ENCODE results near the gene ZNF740.

The ZNF740 gene

DNA sequence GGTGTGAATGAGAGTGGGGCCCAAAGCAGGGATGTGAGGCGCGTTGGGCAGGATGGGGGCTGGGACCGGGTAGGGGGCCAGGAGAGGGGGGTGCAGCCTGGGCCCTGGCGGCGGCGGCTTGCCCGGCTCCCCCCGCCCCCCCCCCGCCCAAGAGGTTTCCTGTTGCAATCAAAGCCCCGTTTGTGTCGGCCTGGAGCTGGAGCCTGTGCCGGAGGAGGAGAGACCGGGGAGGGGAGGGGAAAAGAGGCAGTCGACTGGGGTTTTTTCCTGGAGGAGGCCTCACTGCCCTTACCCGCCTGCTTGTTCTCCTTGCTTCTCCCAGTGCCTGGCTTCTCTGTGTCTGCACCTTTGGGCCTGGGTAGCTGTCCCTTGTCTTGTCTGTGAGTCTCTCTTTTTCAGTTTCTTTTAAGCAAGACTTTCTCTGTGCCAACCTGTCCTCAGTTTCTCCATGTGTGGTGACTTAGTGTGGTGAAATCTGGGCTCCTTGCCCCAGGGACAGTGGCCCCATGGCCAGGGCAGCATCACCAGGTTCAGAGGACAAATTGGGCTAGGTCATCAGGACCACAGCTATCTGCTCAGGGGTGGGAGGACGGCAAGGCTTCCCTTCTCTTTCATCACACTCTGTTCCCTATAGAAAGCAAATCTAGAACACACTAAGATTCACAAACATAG is 43.0 kb downstream of the ZNF740 start:
- Mint-ChIP-seq H3K9me3 (no peaks in the 10 kb centered on the region), H3K4me3 (peak overlapping the region; percentile 74), H3K27me3 (ENCODE audit: low read depth, poor library complexity) (no peaks in the 10 kb centered on the region), H3K4me1 (peaks cover 65% of the 10 kb centered on the region), H3K27ac (peak overlapping the region; percentile 98), H3K36me3 (ENCODE audit: low read depth) (no peaks in the 10 kb centered on the region)
- TF ChIP-seq, protein P1, sequence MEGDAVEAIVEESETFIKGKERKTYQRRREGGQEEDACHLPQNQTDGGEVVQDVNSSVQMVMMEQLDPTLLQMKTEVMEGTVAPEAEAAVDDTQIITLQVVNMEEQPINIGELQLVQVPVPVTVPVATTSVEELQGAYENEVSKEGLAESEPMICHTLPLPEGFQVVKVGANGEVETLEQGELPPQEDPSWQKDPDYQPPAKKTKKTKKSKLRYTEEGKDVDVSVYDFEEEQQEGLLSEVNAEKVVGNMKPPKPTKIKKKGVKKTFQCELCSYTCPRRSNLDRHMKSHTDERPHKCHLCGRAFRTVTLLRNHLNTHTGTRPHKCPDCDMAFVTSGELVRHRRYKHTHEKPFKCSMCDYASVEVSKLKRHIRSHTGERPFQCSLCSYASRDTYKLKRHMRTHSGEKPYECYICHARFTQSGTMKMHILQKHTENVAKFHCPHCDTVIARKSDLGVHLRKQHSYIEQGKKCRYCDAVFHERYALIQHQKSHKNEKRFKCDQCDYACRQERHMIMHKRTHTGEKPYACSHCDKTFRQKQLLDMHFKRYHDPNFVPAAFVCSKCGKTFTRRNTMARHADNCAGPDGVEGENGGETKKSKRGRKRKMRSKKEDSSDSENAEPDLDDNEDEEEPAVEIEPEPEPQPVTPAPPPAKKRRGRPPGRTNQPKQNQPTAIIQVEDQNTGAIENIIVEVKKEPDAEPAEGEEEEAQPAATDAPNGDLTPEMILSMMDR (IDR thresholded peaks at IDR 0.05) = no peak
- DNase-seq = no peak

DNA sequence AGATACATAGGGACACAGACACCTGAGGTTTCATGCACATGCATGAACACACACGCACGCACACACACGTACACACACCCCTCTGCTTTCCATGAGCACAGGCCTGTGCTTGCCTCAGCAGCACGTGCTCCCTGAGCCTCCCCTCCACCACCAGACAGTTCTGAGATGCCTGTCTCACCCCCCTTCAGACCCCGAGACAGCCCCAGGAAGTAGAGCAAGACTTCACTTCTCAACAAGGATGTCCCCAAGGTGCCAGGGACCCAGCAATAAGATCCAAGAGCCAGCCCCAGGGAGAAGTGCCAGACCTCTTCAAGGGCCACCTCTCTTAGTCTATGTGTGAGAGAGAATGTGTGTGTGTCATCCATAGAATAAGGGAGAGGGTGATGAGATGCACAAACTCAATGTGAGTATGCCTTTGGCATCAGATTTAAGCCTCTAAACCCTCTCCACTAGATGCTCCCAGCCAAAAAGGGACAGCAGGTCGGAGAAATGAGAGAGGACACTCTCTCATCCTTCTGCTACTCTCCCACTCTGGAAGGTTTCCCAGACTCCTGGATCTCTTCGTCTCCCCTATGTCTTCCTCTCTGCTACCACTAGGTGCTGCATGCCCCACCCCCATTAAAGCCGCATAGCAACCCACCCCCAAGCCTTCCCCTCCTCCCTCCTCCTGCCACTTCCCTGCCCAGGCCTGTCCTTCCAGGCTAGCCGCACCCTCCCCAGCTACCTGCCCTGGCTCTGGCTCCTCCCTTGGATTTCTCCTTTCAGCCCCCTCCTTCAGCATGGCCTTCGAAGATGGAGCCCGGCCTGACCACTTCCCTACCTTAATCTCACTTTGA is 43.8 kb downstream of the ZNF740 start:
- Mint-ChIP-seq H3K9me3 (no peaks in the 10 kb centered on the region), H3K4me1 (peaks cover 57% of the 10 kb centered on the region), H3K36me3 (ENCODE audit: low read depth) (no peaks in the 10 kb centered on the region), H3K27me3 (ENCODE audit: low read depth, poor library complexity) (no peaks in the 10 kb centered on the region), H3K27ac (peak overlapping the region; percentile 98), H3K4me3 (peak overlapping the region; percentile 50)
- no peak for DNase-seq
- TF ChIP-seq, protein P1 (IDR thresholded peaks at IDR 0.05) = peak; percentile 43

DNA sequence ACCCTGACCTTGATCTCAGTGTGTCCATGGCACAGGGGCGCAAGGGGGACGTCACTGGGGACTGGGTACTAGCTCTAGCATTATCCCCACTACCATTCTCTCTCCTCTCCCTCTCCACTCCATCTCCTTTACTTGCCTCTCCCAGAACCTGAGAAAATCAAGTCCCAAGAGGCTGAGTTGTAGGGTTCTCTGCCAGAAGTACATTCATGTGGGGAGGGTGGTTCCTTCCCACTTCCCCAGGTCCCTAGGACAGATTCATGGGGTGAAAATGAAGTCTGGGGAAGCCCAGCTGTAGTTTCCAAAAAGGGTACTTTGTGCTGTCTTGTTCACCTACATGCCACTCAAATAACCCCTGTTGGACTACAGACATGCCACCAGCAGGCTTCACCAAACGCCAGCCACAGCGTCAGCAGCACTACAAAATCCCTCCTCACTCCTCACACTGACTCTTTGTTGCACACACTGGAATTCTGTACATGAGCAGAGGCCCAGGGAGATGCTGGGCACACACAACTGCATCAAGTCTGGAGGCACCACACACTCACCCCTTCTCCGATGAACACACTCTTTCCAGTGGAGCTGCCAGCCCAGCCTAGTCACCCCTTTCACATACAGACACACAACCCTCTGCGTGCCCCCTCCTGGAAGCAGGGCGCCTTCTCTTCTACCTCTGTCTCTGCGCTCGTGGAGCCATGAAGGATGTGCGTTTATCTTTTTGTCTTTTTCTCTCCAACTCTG is 44.5 kb downstream of the ZNF740 start:
- Mint-ChIP-seq H3K4me3 (peak overlapping the region; percentile 50), H3K9me3 (no peaks in the 10 kb centered on the region), H3K36me3 (ENCODE audit: low read depth) (no peaks in the 10 kb centered on the region), H3K4me1 (peaks cover 56% of the 10 kb centered on the region), H3K27ac (peak overlapping the region; percentile 79), H3K27me3 (ENCODE audit: low read depth, poor library complexity) (no peaks in the 10 kb centered on the region)
- TF ChIP-seq, protein P1 (IDR thresholded peaks at IDR 0.05) = no peak
- no peak for DNase-seq

DNA sequence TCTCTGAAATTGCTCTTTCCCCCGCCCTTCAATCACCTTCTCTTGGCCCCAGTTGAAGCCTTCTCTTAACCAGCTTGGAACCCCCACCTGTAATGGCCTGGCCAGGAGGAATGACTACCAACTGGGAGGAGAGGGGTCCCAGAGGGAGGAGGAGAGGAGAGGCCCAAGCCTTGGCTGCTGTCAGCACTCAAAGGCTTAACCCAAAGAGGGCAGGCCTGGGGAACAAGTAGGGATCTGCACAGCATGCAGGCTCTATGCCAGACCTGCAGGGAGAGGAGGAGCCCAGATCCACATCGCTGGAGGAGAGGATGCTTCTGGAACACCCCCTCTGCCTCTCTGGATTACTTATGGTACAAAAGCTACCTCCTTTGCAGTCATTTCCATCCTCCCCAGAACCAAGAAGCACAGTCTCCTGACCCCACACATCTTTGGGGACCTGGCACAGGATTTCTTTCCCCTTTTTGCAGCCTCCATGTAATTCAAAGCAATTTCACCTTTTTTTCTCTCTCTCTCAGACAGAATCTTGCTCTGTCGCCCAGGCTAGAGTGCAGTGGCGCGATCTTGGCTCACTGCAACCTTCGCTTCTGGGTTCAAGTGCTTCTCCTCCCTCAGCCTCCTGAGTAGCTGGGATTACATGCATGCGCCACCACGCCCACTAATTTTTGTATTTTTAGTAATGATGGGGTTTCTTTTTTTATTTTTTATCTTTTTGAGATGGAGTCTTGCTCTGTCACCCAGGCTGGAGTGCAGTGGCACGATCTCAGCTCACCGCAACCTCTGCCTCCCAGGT is 45.3 kb downstream of the ZNF740 start:
- Mint-ChIP-seq H3K4me3 (no peak overlapping the region), H3K4me1 (peaks cover 59% of the 10 kb centered on the region), H3K27me3 (ENCODE audit: low read depth, poor library complexity) (no peaks in the 10 kb centered on the region), H3K27ac (peak overlapping the region; percentile 69), H3K9me3 (no peaks in the 10 kb centered on the region), H3K36me3 (ENCODE audit: low read depth) (no peaks in the 10 kb centered on the region)
- no peak for DNase-seq
- TF ChIP-seq, protein P1 (IDR thresholded peaks at IDR 0.05) = no peak

GRCh38 chr12:53226815-53227214 is 46.3 kb downstream of the ZNF740 start:
- Mint-ChIP-seq H3K27me3 (ENCODE audit: low read depth, poor library complexity) (no peaks in the 10 kb centered on the region), H3K36me3 (ENCODE audit: low read depth) (no peaks in the 10 kb centered on the region), H3K27ac (no peak overlapping the region), H3K4me1 (peaks cover 67% of the 10 kb centered on the region), H3K4me3 (peak overlapping the region; percentile 10), H3K9me3 (no peaks in the 10 kb centered on the region)
- DNase-seq = no peak
- TF ChIP-seq, protein P1 (IDR thresholded peaks at IDR 0.05) = no peak
